GM18505 (cell line): Measurements from ENCODE around the gene SPNS2.

Experiments
- ATAC-seq: cut with Tn5 transposase; IDR thresholded peaks from one replicate; pipeline ENCODE4 v1.9.1; 2021; ENCODE audit not compliant: unreplicated experiment
- POLR2A ChIP-seq: IDR thresholded peaks from 4 replicates; pipeline ENCODE4 v1.6.1; 2011; ENCODE audit warnings: borderline replicate concordance; ENCODE audit not compliant: insufficient read depth, insufficient read length; ENCODE audit errors: extremely low read depth

SPNS2 gene

GRCh38 chr17:4512156-4513112 is 13.8 kb downstream of the SPNS2 start:
- ATAC-seq = no peak
- TF ChIP-seq POLR2A = no peak

- TF ChIP-seq POLR2A = no peak
- ATAC-seq = no peak
Measured at GRCh38 chr17:4513113-4514032, 14.7 kb downstream of the SPNS2 start.

- no peak for TF ChIP-seq POLR2A
- no peak for ATAC-seq
Measured at GRCh38 chr17:4514206-4514605, 15.5 kb downstream of the SPNS2 start.

- no peak for TF ChIP-seq POLR2A
- no peak for ATAC-seq
Measured at GRCh38 chr17:4514779-4515178, 16.1 kb downstream of the SPNS2 start.

GRCh38 chr17:4515501-4515900 is 16.8 kb downstream of the SPNS2 start:
- TF ChIP-seq POLR2A = no peak
- ATAC-seq = no peak

- TF ChIP-seq POLR2A = no peak
- ATAC-seq = no peak
Measured at GRCh38 chr17:4516735-4517134, 18.1 kb downstream of the SPNS2 start.

- TF ChIP-seq POLR2A = no peak
- no peak for ATAC-seq
Measured at GRCh38 chr17:4518901-4519300, 20.2 kb downstream of the SPNS2 start.

GRCh38 chr17:4519361-4519788 is 20.7 kb downstream of the SPNS2 start:
- no peak for ATAC-seq

GRCh38 chr17:4520060-4520893 is 21.6 kb downstream of the SPNS2 start:
- no peak for TF ChIP-seq POLR2A

More at GRCh38 chr17:4519361-4519788, 20.7 kb downstream of the SPNS2 start:
- TF ChIP-seq POLR2A = no peak

GRCh38 chr17:4520894-4521600 is 22.4 kb downstream of the SPNS2 start:
- ATAC-seq = no peak
- TF ChIP-seq POLR2A = no peak

More at GRCh38 chr17:4520060-4520893, 21.6 kb downstream of the SPNS2 start:
- no peak for ATAC-seq

GRCh38 chr17:4522661-4523060 is 24.0 kb downstream of the SPNS2 start:
- no peak for ATAC-seq
- TF ChIP-seq POLR2A = no peak

- no peak for TF ChIP-seq POLR2A
Measured at GRCh38 chr17:4523946-4524345, 25.3 kb downstream of the SPNS2 start.

More at GRCh38 chr17:4523946-4524345, 25.3 kb downstream of the SPNS2 start:
- no peak for ATAC-seq
